ENCODE measurements around the gene CALCOCO2. TPM values are rescaled to one million over a fixed set of nuclear protein-coding genes. Genes with fewer than 3 reads are reported as not detected.
"Not testable (repeated sequence)": the region's sequence is repeated elsewhere in the genome, so short reads cannot be mapped to it uniquely, and the experiment has no call there.

Gene CALCOCO2
- total and polyA plus RNA-seq, 7 donors = 90.4 to 198 (median 130) TPM

DNA sequence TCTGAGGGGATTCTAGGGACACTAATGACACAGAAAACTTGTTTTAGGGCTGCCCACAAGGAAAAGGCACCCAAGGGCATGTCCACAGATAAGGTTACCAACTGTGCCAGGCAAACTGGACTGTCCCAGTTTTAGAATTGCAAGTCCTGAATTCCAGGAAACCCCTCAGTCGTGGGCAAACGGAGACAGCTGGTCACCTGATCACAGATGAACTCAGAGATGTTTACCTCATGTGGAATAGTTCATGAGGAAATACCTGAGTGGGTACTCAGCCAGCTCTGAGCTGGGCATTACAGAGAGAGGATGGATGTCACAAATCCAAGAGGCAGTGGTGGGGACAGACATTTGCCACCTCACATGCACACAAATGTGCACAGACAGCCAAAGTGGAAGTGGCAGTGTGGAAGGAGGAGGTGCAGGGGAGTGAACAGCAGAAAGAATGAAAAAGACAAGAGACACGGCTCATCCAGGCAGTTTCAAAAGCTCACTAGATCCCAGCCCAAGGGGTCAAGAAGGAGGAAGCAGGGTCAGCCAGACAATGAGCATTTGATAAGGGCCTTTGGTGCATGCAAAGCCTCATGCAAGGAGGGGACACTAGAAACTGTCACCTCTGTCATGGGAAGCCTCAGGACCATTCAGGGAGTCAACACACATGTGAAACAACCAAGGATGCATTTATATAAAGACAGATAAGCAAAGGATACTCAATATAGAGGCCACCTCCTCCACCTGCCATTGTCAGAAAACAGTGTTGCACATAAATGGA lies 38.6 kb upstream of the CALCOCO2 start:
- Histone ChIP-seq H3K4me3 (no peak overlapping the region), H3K9me3 (no peaks in the 10 kb centered on the region), H3K27ac (no peak overlapping the region), H3K4me1 (peaks cover 0 to 29% (median 12%) of the 10 kb centered on the region in 4 donors), H3K36me3 (no peaks in the 10 kb centered on the region), H3K27me3 (no peaks in the 10 kb centered on the region)
- TF ChIP-seq EP300 (IDR thresholded peaks at IDR 0.05) = no peak
- WGBS, 2 donors = 34 to 54% methylated on average over 3 of the region's 3 CpGs
- intact Hi-C loops (cut with DNase I) = no loop called here
- no peak for DNase-seq

DNA sequence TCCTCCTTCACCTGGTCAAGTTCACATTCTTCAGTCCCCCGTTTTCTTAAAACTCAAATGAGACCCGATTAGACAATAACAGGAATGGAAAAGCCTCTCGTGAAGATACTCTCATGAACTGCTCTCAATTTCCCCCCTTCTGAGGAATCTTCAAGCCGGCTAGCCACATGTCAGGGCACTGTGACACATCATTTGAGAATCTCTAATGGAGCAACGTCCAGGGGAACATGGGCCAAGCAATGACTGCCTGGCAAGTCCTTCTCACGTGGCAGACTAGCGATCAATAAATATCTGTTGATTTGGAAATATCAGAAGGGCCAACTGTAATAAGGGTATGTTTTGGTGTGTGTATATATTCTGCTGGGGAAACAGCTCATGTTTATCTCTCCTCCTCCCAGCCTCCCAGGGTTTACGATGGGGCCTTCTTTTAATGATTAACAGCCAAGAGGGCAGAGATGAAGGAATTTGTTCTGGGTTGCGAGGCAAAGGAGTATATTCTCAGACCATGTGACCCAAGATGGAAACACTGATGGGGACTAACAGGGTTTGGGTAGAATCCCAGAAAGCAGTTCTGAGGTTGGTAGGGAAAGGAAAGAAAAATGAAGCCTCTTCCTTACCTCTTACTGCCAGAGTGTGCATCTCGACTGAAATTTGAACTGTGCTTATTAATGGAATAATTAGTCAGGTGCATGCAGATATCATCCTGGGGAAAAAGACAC lies 35.2 kb upstream of the CALCOCO2 start:
- Histone ChIP-seq H3K27ac (peak overlapping the region in 3 of 4 donors; percentile 25 to 34 (median 29)), H3K4me3 (no peak overlapping the region), H3K9me3 (no peaks in the 10 kb centered on the region), H3K4me1 (peaks cover 0 to 32% (median 12%) of the 10 kb centered on the region in 4 donors), H3K36me3 (no peaks in the 10 kb centered on the region), H3K27me3 (no peaks in the 10 kb centered on the region)
- 8 to 48% methylated on average over 10 of the region's 10 CpGs for WGBS, 2 donors
- intact Hi-C loops (cut with DNase I) = no loop called here
- TF ChIP-seq POLR2AphosphoS5 (IDR thresholded peaks at IDR 0.05) (no peak), EP300 (IDR thresholded peaks at IDR 0.05) (no peak), POLR2A (IDR thresholded peaks at IDR 0.05) (no peak)
- TF ChIP-seq, protein P1, sequence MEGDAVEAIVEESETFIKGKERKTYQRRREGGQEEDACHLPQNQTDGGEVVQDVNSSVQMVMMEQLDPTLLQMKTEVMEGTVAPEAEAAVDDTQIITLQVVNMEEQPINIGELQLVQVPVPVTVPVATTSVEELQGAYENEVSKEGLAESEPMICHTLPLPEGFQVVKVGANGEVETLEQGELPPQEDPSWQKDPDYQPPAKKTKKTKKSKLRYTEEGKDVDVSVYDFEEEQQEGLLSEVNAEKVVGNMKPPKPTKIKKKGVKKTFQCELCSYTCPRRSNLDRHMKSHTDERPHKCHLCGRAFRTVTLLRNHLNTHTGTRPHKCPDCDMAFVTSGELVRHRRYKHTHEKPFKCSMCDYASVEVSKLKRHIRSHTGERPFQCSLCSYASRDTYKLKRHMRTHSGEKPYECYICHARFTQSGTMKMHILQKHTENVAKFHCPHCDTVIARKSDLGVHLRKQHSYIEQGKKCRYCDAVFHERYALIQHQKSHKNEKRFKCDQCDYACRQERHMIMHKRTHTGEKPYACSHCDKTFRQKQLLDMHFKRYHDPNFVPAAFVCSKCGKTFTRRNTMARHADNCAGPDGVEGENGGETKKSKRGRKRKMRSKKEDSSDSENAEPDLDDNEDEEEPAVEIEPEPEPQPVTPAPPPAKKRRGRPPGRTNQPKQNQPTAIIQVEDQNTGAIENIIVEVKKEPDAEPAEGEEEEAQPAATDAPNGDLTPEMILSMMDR (IDR thresholded peaks at IDR 0.05) = no peak
- no peak for DNase-seq

DNA sequence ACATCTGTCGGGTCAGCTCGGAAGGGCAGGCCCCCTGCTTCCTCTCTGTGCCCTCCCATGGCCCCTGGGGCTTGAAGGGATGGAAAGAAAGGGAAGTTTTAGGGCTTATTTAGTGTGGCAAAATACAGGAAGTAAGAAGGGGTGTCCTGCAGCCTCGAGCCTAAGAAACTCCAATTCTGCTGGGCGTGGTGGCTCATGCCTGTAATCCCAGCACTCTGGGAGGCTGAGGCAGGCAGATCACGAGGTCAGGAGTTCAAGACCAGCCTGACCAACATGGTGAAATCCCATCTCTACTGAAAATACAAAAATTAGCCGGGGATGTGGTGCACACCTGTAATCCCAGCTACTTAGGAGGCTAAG lies 34.7 kb upstream of the CALCOCO2 start:
- H3K27me3 ChIP-seq; H3K36me3 ChIP-seq; H3K9me3 ChIP-seq; H3K4me3 ChIP-seq; intact Hi-C loops (cut with DNase I): not testable (repeated sequence)
- Histone ChIP-seq H3K4me1 (peaks cover 0 to 33% (median 14%) of the 10 kb centered on the region in 4 donors), H3K27ac (peak overlapping the region in 3 of 4 donors; percentile 25 to 34 (median 29))
- WGBS, 2 donors = 21 to 36% methylated on average over 6 of the region's 6 CpGs
- peak; percentile 4 for DNase-seq

DNA sequence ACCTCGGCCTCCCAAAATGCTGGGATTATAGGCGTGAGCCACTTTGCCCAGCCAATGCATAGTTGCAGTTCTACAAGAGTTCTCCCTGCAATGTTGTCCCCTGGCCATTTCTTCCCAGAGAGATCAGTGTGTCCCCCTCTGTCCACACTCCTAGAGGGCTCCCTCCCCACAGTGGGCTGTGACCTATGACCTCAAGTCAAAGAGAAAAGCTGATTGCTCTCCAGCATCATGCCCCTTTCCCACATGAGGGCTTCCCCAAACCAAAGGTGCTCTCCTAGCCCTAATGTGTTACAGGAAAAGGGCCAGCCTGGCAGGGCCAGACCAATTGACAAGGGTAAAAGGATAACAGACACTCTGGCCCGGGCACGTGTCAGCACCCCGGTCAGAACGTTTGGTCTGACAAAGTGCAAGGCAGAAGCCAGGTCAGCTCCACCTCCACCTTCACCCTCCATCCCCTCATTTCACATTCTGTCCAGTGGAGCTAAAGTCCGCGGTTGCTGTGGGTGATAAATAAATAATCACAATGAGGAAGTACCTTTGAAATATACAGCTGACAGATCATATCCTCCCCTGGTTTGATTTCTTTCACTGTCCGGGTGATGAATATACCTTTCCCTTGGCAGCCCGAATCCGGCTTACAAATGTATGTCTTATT lies 31.6 kb upstream of the CALCOCO2 start:
- Histone ChIP-seq H3K36me3 (no peaks in the 10 kb centered on the region), H3K4me1 (peaks cover 0 to 46% (median 23%) of the 10 kb centered on the region in 4 donors), H3K27me3 (no peaks in the 10 kb centered on the region), H3K27ac (no peak overlapping the region), H3K4me3 (no peak overlapping the region), H3K9me3 (no peaks in the 10 kb centered on the region)
- no peak for TF ChIP-seq POLR2A (IDR thresholded peaks at IDR 0.05)
- no peak for TF ChIP-seq EP300 (IDR thresholded peaks at IDR 0.05)
- TF ChIP-seq POLR2AphosphoS5 (IDR thresholded peaks at IDR 0.05) = no peak
- TF ChIP-seq, protein P1 (IDR thresholded peaks at IDR 0.05) = no peak
- intact Hi-C loops (cut with DNase I) = no loop called here
- DNase-seq = no peak
- WGBS, 2 donors = 27 to 58% methylated on average over 11 of the region's 11 CpGs

DNA sequence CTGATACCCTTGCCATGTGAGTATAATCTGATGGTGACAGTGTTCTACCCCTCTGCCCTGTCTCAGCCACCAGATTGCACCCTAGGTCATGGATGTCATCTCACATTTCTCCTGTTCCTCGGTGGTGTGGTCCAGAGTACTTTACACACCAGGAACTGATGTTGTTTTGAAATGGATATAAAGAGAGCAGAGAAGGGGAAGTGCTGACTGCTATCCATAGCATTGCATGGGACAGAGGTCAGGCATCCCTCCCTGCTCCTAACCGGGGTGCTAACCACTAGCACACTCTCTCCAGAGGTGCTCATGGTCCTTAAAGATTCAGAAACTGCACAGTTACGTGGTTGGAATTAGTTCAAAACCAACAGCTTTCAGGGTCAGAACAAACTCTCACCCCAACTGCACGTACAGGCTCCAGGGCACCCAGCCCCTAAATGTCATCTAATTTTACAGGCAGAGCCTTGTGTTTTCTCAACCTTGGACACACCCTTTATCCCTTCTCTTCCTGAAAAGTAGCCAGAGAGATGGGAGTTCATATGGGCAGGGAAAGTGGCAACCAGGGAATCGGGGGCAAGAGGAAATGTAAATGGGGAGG lies 30.1 kb upstream of the CALCOCO2 start:
- Histone ChIP-seq H3K9me3 (no peaks in the 10 kb centered on the region), H3K4me3 (no peak overlapping the region), H3K4me1 (peaks cover 0 to 43% (median 20%) of the 10 kb centered on the region in 4 donors), H3K36me3 (no peaks in the 10 kb centered on the region), H3K27ac (peak overlapping the region in 1 of 4 donors; percentile 72), H3K27me3 (no peaks in the 10 kb centered on the region)
- DNase-seq = no peak
- no peak for TF ChIP-seq EP300 (IDR thresholded peaks at IDR 0.05)
- TF ChIP-seq POLR2A (IDR thresholded peaks at IDR 0.05) = no peak
- TF ChIP-seq, protein P1 (IDR thresholded peaks at IDR 0.05) = no peak
- no peak for TF ChIP-seq POLR2AphosphoS5 (IDR thresholded peaks at IDR 0.05)
- intact Hi-C loops (cut with DNase I) = loop anchor here (5.0 kb wide), 1 partner anchor 237 kb away; no protein-coding TSS in a partner anchor
- WGBS, 2 donors = 11 to 43% methylated on average over 5 of the region's 5 CpGs

Data from sigmoid colon (tissue), 7 donors.